HG02852 (cell line): ENCODE data around the gene SLC29A4.
"Not testable (repeated sequence)": the region's sequence is repeated elsewhere in the genome, so short reads cannot be mapped to it uniquely, and the experiment has no call there.

Experiments
- ATAC-seq: cut with Tn5 transposase; IDR thresholded peaks from one replicate; pipeline ENCODE4 v1.9.1; 2021; ENCODE audit warnings: mild to moderate bottlenecking, moderate library complexity; ENCODE audit not compliant: unreplicated experiment

The SLC29A4 gene, protein sequence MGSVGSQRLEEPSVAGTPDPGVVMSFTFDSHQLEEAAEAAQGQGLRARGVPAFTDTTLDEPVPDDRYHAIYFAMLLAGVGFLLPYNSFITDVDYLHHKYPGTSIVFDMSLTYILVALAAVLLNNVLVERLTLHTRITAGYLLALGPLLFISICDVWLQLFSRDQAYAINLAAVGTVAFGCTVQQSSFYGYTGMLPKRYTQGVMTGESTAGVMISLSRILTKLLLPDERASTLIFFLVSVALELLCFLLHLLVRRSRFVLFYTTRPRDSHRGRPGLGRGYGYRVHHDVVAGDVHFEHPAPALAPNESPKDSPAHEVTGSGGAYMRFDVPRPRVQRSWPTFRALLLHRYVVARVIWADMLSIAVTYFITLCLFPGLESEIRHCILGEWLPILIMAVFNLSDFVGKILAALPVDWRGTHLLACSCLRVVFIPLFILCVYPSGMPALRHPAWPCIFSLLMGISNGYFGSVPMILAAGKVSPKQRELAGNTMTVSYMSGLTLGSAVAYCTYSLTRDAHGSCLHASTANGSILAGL

DNA sequence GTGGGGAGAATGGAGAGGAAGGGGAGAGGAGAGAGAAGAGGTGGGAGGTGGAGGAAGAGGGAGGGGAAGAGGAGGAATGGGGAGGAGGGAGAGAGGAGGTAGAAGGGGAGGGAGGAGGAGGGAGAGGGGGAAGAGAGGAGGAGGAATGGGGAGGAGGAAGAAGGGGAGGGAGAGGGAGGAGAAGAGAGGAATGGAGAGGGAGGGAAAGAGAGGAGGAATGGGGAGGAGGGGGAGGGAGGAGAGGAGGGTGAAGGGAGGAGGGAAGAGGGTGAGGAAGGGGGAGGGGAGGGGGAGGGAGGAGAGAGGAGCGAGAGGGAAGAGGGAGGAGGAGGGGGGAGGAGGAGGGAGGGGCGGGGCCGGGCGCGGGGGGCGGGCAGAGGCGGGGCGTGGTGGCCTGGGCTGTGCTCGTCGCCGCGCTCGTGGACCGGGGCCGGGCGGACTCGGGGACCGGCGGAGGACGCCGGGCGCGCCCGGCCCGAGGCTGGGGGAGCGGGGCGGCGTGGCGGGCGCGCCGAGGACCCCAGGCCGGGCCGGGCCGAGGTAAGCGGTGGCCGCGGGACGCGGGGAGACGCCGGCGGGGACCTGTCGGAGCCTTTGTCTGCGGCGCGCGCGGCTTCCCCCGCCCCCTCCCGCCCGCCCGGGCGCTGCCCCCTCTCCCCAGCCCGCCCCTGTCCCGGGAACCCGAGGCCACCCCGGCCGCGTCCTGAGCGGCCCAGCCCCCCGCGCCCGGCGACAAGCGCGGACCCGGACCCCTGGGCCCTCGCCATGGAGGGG, at the start of gene SLC29A4:
TSS of gene SLC29A4 (plus strand) at position 401 of the 774 bp plus-strand sequence. CDS start 4,874 bp downstream, outside the sequence.
- no peak for ATAC-seq

DNA sequence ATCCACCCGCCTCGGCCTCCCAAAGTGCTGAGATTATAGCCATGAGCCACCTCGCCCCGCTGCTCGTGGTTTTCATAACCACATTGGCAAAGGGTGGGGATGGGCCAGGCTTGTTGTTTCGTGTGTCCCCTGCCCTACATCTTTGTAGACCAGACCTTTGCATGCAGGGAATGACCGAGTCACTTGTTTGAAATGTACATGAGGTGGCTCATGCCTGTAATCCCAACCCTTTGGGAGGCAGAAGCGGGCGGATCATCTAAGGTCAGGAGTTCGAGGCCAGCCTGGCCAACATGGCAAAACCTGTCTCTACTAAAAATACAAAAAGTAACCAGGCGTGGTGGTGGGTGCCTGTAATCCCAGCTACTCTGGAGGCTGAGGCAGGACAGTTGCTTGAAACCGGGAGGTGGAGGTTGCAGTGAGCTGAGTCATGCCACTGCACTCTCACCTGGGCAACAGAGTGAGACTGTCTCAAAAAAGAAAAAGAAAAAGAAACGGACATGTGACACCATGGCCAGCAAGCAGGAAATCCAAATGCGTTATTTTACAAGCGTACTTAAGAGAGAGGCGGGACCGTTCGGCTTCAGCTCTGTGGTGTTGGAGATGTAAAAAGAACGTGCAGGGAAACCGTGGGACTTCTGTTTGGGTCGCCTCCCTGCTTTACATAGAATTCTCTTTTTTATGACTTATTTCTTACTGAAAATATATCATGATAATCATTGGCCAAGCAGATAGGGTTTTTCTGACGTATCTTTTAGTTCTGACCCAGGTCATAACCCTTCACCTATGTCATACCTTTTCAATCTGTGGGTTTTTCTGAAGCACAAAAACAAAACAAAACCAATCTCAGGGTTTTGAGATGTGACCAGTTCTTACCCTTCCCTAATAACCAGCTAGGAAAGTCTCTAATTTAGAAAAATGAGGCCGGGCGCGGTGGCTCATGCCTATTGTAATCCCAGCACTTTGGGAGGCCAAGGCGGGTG, 47.6 kb upstream of the SLC29A4 start:
- peak; percentile 30 for ATAC-seq

DNA sequence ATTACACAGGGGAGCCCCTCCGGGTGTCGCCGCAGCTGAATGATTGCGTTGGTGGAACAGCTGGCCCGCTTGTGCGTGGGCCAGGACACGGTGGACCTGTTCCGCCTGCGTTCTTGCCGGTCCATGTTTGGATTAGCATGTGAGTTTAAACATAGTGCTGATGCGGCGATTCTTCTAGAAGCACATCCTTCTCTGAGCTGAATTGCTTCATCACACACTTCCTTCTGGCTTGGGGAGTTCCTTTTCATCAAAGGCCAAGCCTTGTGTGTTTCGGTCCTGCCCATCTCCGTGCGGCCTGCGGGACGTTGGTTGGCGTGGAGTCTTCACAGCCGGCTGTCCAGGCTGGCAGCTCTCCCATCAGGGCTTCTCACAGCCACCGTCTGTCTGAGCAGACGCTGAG, 45.5 kb upstream of the SLC29A4 start:
- no peak for ATAC-seq

DNA sequence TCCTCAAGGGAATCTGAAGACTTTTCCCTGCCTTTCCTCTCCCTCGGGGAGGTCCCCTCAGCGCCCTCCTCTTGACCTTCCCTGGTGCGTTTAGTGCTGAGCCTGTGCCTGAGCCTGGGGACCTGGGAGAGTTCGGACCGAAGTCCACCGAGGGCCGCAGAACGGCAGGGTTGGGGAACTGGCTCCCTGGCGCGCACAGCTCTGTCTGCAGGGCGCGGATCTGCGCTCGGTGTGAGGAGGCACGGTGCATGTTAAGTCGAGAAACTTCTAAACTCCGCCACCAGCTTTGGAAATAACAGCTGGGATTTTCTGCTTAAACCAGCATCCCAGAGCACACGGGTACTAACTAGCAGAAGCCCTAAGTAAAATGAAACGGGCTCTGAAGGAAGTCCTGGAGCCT, 44.2 kb upstream of the SLC29A4 start:
- ATAC-seq: no peak

DNA sequence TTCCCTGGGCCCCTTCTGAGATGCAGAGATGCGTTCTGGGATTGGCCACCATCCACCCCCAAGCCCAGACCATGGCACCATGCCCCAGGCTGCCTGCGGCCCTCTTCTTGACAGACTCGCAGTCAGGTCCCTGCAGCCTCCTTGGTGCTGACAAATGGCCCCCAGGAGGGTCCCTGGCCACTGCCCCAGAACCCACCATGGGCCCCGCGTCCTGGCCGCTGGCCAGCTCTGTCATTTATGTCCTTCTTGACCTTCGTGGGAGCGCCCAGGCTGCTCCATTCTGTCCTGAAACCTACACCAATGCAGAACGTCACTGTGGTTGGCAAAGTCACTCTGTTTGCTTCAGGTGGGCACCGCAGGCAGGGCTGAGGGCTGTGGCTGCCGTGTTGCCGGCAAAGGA, 39.5 kb upstream of the SLC29A4 start:
- no peak for ATAC-seq

DNA sequence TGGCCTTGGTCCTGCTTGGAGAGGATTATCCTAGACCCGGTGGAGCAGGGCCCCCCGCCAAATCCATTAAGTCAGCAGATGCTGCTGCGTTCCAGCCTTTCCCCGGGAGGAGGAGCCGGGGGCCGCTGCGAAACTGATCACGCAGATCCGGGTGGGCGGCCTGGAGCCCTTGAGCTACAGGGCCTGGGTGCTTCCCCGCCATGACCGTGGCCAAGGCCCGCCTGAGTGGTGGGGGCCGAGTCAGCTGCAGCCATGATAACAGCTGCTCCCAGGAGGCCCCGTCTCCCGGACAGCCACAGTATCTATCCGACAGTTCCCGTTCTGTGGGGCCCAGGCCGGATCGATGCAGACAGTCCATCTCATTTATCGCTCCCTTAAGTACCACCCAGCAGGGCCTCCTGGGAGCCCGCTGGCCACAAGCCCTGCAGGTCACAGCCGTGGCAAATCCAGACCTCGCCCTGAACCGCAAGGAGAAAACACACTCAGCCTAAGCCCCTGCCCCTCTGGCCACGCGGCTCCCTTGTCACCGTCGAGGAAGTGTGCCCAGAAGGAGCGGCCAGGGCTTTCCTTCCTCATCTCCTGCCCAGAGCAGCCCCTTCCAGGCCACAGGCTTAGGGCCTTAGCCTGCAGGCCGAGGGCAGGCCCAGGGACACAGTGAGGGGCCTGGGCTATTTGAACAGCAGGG, 34.4 kb upstream of the SLC29A4 start:
- ATAC-seq: no peak

DNA sequence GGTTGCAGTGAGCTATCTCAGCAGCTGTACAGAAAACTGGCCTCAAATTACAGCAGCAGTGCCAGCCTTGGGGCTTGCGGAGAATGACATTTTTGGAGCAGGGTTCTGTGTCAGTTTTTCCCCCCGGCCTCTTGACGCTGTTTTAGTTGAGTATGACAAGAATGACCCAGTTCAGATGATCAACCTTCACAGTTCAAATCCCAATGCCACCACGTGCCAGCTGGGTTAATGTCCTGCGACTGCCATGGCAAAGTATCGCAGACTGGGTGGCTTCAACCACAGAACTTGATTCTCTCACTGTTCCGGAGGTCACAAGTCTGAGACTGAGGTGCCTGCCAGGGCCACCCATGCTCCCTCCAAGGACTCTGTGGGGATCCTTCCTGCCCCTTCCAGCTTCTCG, 32.0 kb upstream of the SLC29A4 start:
- ATAC-seq: not testable (repeated sequence)

DNA sequence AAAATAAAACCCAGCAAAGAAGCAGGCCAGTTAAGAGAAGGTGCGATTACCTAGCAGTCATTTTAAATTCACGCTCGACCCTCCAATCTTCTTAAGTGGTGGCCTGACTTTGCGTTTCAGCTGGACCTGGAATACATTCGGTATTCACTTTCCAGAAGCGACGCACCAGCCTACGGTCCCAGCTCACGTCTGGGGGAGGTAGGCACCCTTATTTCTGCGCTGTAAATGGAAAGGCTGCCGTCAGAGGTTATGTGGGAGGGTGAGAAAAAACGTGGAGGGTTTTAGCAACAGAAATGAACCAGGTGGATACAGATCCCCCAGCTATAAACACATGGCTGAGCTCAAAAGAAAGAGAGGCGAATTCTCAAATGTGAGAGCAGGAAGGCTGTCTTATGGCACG, 29.2 kb upstream of the SLC29A4 start:
- ATAC-seq: not testable (repeated sequence)

DNA sequence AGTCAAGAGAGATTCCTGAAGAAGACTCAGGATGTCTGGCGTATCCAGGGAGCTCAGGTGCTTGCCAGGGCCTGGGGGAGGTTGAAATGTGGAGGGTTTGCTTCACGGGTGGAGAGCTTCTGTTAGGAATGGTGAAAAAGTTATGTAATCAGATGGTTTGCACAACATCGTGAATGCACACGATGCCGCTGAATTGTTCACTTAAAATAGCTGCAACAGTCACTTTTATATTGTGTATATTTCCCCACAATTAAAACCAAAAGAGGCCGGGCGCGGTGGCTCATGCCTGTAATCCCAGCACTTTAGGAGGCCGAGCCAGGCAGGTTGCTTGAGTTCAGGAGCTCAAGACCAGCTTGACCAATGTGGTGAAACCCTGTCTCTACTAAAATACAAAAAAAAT, 28.4 kb upstream of the SLC29A4 start:
- ATAC-seq: not testable (repeated sequence)

DNA sequence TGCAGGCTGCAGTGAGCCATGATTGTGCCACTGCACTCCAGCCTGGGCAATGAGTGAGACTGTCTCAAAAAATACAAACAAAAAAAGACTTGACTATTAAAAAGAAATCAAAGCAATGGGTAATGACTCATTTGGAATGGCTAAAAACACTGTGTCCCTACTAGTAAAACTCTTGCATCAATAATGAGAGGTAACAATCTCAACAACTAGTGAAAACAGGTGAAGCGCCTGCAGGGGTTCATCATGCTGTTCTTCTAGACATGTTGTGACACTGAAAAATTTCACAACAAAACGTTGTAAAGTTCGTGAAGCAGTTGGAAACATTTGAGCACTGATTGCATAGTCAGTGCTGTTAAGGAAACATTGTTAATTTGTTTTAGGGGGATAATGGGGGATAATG, 26.9 kb upstream of the SLC29A4 start:
- ATAC-seq: no peak

DNA sequence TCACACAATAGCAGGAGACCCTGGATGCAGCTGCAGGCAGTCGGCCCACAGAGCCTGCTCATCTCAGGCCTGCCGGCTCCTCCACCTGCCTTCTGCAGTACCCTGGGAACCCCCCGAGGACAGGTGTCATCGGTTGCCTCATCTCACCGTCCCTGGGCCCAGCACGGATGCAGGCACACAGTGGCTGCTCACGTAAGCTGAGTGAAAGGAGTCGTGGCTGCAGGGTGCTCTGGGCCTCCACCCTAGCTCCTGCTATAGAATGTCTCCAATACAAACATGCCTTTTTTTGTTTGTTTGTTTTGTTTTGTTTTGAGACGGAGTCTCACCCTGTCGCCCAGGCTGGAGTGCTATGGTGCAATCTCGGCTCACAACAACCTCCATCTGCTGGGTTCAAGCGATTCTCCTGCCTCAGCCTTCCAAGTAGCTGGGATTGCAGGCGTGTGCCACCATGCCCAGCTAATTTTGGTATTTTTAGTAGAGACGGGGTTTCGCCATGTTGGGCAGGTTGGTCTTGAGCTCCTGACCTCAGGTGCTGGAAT, 22.1 kb upstream of the SLC29A4 start:
- not testable (repeated sequence) for ATAC-seq

DNA sequence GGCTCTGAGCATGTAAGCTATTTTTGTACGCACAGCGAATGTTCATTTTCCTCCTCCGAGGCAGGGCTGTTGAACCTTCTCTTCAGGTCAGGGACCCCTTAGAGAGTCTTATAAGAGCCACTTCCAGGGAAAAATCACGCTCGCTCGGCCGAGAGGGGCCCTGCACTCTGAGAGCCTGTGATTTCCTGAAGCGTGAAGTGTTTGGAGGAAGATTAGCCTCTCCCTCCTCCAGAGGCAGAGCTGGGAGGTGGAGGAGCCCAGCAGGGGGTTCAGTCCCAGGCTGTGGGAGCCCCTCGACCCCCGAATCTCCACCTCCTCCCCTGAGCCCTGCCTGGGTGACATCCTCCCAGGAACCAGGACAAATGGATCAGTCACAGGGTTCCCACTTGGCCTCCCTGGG, 19.7 kb upstream of the SLC29A4 start:
- ATAC-seq: not testable (repeated sequence)

DNA sequence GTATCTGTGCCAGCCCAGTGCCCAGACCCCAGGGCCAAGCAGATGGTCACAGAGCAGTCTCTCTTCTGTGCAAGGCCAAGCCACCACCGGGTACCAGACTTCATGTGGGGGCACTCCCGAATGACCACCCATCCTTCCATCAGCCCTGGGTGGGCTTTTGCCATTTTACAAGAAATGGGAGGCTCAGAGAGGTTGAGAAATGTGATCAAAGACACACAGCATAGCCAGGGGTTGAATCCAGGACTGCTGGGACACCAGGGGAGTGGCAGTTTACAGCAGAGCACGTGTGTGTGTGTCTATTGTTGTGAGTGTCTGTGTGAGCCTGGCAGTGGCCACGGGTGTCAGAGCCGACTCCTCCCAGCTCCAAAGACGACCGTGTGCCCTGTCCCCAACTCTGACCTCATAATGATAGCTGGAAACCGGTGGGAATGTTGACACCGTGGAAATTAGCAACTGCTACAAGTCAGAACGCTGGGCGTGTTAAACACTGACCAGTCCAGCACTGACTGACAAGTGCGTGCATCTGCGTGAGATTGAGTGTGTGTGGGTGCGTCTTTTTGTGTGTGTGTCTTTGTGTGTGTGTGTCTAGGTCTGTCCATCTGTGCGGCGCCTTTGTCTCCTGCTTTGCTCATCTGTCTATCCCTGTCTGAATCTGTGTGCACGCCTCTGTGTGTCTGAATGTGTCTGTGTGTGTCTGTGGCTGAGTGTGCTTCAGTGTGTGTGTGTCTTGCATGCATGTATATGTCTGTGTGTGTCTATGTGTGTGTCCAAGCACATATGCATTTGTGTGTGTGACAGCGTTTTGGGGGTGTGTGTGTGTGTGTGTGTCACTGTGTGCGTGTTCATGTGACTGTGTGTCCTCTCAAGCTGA, 17.2 kb upstream of the SLC29A4 start:
- no peak for ATAC-seq

DNA sequence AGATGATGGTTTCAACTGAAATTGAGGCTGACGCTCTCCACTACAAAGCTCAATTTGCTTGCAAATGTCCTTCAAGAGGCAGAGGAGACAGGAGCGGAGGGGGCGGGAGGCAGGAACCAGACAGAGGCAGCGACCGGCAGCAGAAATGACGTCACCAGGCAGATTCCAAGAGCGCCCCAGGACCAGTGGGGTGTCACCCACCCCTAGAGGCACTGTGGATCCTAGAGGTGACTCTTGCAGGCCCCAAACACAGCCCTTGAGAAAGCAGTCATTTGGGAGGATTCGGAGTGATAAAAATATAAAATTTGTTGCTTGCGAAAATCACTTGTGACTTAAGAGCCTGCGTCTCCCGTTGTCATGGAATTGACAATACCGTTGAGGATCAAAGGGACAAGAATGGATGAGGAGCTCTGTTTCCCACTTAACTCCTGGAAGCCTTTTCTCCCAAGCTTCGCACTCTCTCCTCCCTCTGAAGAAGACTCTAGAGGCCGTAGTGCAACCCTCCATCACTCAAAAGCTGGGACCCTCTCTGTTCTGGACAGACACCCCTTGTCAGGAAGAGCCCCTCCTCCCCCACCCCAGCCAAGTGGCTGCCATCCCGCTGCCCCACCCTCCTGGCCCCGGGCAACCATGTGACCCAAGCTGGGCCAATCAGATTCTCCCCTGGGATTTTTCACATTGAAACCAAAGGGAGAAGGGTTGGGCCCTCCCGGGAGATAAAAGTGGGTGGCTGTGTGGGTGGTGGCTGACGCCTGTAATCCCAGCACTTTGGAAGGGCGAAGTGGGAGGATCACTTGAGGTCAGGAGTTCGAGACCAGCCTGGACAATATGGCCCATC, 16.3 kb upstream of the SLC29A4 start:
- ATAC-seq: no peak

DNA sequence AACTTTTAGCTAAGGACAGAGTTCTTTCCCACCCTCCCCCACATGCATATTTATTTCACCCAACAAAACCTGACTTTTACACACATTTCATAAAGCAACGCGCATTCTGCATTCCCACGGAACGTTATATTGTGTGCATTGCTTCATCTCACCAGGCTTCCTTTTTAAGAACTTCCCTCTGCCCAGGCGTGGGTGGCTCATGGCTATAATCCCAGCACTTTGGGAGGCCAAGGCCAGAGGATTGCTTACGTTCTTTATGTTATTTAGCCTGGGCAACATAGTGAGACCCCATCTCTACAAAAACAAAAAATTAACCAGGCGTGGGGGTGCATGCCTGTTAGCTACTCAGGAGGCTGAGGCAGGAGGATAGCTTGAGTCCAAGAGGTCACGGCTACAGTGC, 14.9 kb upstream of the SLC29A4 start:
- not testable (repeated sequence) for ATAC-seq

DNA sequence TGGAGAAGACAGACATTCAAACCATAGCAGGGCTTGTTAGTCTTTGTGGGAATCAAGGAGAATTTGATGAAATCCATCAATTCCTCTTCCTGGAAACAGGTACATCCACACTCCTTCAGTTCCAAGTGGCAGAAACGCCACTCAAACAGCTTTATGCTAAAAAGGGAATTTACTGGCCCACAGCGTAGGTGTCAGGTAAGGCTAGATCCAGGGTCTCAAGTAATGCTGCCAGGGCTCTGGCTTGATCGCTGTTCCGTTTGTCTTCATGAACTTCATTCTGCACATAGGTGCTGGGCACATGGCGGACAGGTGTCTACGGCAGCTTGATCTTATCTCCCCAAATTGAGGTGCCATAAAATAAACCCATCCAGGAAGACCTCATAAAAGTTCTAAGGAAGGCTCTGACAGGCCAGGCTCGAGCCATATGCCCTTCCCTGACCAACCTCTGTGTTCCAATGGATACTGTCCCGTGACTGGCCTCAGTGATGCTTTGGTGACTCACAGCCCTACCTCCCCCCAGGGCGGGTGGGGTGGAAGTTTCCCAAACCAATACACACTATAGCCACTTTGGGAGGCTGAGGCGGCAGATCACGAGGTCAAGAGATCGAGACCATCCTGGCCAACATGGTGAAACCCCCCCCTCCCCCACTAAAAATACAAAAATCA, 12.6 kb upstream of the SLC29A4 start:
- ATAC-seq: not testable (repeated sequence)

DNA sequence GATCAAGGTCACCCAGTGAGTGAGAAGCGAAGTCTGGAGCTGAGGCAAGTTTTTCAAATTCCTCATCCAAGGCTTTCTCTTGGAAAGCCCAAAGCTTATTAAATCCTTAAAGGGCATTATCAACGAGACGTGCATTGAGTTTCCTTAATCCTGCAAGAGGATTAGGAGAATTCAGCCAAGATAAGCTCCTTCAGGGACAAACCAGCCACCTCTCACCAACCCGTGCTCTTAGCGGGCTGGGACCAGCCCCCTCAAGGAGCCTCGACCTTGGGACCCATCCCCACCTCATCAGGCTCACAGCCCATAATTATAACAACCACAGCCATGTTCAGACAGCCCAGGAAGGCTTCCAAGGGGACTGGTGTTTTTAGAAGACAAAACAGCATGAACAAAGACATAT, 12.0 kb upstream of the SLC29A4 start:
- no peak for ATAC-seq
